Liver (tissue), 9 donors: ENCODE measurements around the gene MUC15. TPM values are rescaled to one million over a fixed set of nuclear protein-coding genes. Genes with fewer than 3 reads are reported as not detected.

Source experiments
- DNase-seq: peaks from one replicate; pipeline ENCODE4 v3.0.0-alpha.2; 2017; ENCODE audit warnings: low spot score
- H3K27ac ChIP-seq, 2 donors: one replicate each; pipeline ENCODE4 v1.7.0; 2013; ENCODE audit warnings: inconsistent platforms in 2 of 2, low read length in 2 of 2, control low read depth in 1 of 2, low read depth in 1 of 2, mild to moderate bottlenecking in 1 of 2
- H3K27me3 ChIP-seq, 4 donors: one replicate each; pipeline versions ENCODE4 v1.6.1 to v1.7.0; 2013; ENCODE audit warnings: low read length in 3 of 4, inconsistent platforms in 1 of 4, mild to moderate bottlenecking in 1 of 4, moderate library complexity in 1 of 4; ENCODE audit not compliant: control insufficient read depth in 4 of 4, insufficient read depth in 4 of 4
- H3K36me3 ChIP-seq, 4 donors: one replicate each; pipeline versions ENCODE4 v1.6.1 to v1.7.0; 2013; ENCODE audit warnings: low read length in 3 of 4, mild to moderate bottlenecking in 3 of 4, low read depth in 1 of 4, moderate library complexity in 1 of 4; ENCODE audit not compliant: control insufficient read depth in 4 of 4, insufficient read depth in 3 of 4
- H3K4me1 ChIP-seq, 4 donors: one replicate each; pipeline versions ENCODE4 v1.6.1 to v1.7.0; 2013; ENCODE audit warnings: low read length in 3 of 4, mild to moderate bottlenecking in 3 of 4, moderate library complexity in 1 of 4; ENCODE audit not compliant: control insufficient read depth in 4 of 4, insufficient read depth in 4 of 4
- H3K4me3 ChIP-seq, 3 donors: one replicate each; pipeline versions ENCODE4 v1.6.1 to v1.7.0; 2013; ENCODE audit warnings: low read length in 3 of 3, control low read depth in 1 of 3, low read depth in 1 of 3, mild to moderate bottlenecking in 1 of 3
- H3K9ac ChIP-seq, 2 donors: one replicate each; pipeline ENCODE4 v1.7.0; 2013; ENCODE audit warnings: low read length in 2 of 2, mild to moderate bottlenecking in 2 of 2, moderate library complexity in 2 of 2, control low read depth in 1 of 2, low read depth in 1 of 2
- H3K9me3 ChIP-seq, 4 donors: one replicate each; pipeline versions ENCODE4 v1.6.1 to v1.7.0; 2013; ENCODE audit warnings: low read length in 3 of 4; ENCODE audit not compliant: control insufficient read depth in 4 of 4
- EGR1 ChIP-seq, 2 donors: IDR thresholded peaks; 2 replicates each; pipeline ENCODE4 v1.6.1; 2016 to 2018; ENCODE audit warnings: antibody characterized with exemption in 2 of 2, low read depth in 2 of 2
- FOXA1 ChIP-seq: IDR thresholded peaks from 2 replicates; pipeline ENCODE4 v1.6.1; 2016; ENCODE audit warnings: antibody characterized with exemption
- FOXA2 ChIP-seq: IDR thresholded peaks from 2 replicates; pipeline ENCODE4 v1.6.1; 2016; ENCODE audit warnings: antibody characterized with exemption
- GABPA ChIP-seq, 2 donors: IDR thresholded peaks in 1 of 2; conservative IDR thresholded peaks in 1 of 2; 2 replicates each; pipeline ENCODE4 v1.6.1; 2016; ENCODE audit warnings: antibody characterized with exemption in 2 of 2, mild to moderate bottlenecking in 1 of 2, moderate library complexity in 1 of 2
- HNF4G ChIP-seq: IDR thresholded peaks from 2 replicates; pipeline ENCODE4 v1.6.1; 2016; ENCODE audit warnings: antibody characterized with exemption
- JUND ChIP-seq, 2 donors: IDR thresholded peaks; 2 replicates each; pipeline ENCODE4 v1.6.1; 2016; ENCODE audit warnings: antibody characterized with exemption in 2 of 2
- NR2F2 ChIP-seq: IDR thresholded peaks from 2 replicates; pipeline ENCODE4 v1.6.1; 2016; ENCODE audit warnings: antibody characterized with exemption
- RAD21 ChIP-seq, 2 donors: IDR thresholded peaks; 2 replicates each; pipeline ENCODE4 v1.6.1; 2016; ENCODE audit warnings: antibody characterized with exemption in 2 of 2, mild to moderate bottlenecking in 2 of 2
- SP1 ChIP-seq: IDR thresholded peaks from 2 replicates; pipeline ENCODE4 v1.6.1; 2018; ENCODE audit warnings: antibody characterized with exemption, mild to moderate bottlenecking
- TAF1 ChIP-seq: conservative IDR thresholded peaks from 2 replicates; pipeline ENCODE4 v1.6.1; 2016; ENCODE audit warnings: antibody characterized with exemption, mild to moderate bottlenecking
- YY1 ChIP-seq: IDR thresholded peaks from 2 replicates; pipeline ENCODE4 v1.6.1; 2016; ENCODE audit warnings: antibody characterized with exemption, mild to moderate bottlenecking
- WGBS: extraction: QIAGEN DNeasy Blood & Tissue Kit; methylation state at CpG from one replicate; pipeline ENCODE4 v1.1.7; 2013; 5-methylcytosine and 5-hydroxymethylcytosine counted together
- polyA plus RNA-seq, 2 donors: library from polyadenylated mRNA; stranded (reverse) in 1 of 2; unstranded in 1 of 2; fragments of 200-250 nt in 1 of 2; fragments of >200 nt in 1 of 2; fragmentation: Nextera tagmentation in 1 of 2; extraction: Ambion mirVana in 1 of 2; gene quantifications; one replicate each; pipeline versions ENCODE4 v1.2.1 to v1.2.3, GENCODE V29; 2013 to 2015
- total RNA-seq, 2 donors: library from RNA; depleted of rRNA; stranded (reverse); fragments of >200 nt; gene quantifications; one replicate each; pipeline ENCODE4 v1.2.3, GENCODE V29; 2014
- TF ChIP-seq, protein P1 (sequence below): IDR thresholded peaks from 2 replicates; pipeline ENCODE4 v1.6.1; 2016; ENCODE audit warnings: antibody characterized with exemption
- TF ChIP-seq, protein P2 (sequence below): IDR thresholded peaks from 2 replicates; pipeline ENCODE4 v1.6.1; 2016; ENCODE audit warnings: antibody characterized with exemption, mild to moderate bottlenecking
- TF ChIP-seq, protein P3 (sequence below): IDR thresholded peaks from 2 replicates; pipeline ENCODE4 v1.6.1; 2016; ENCODE audit warnings: antibody characterized with exemption
- TF ChIP-seq, protein P4 (sequence below): fragments of 150-350 bp; IDR thresholded peaks from 2 replicates; pipeline ENCODE4 v1.5.1; 2017; ENCODE audit warnings: improper control_type of control experiment, low read depth, low read length; ENCODE audit not compliant: missing input control
- donor health status: healthy.
- donor health status: healthy.
- donor health status: healthy.
- donor health status: healthy.
- donor health status: healthy.

Gene MUC15
- total and polyA plus RNA-seq, 4 donors, result not detected

DNA sequence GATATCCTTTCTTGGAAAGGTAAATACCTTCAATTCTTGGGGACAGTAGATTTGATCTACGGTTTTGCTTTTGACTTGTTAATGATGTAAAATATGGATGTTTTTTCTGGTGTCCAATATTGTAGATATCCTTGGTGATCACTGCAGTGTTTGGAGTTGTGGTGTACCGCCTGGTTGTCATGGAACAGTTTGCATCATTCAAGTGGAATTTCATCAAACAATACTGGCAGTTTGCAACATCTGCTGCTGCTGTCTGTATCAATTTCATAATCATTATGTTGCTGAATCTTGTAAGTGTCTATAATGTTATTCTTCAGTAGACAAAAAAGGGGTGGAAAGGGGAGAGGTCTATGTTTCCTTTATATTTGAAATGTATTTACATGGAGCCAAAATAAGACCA, 27.4 kb upstream of the MUC15 start:
- WGBS, result 86% methylated on average over 2 of the region's 2 CpGs

DNA sequence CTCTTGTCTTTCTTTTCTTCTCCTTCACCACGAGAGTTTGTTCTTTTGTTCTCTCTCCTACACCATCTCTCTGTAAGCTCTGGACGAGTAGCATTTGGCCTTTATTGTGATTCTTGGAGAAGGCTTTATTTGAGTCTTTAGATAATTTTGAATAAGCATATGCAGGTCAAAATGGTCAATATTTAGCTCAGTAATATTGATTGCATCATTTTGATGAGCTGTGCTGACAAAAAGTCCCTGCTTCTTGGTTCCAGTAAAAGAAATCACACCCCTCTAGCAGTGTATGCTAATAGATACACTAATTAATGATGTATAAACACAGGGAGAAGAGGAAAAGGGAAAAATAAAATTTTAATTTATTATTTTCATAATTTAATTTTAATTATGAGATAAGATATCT, 25.8 kb upstream of the MUC15 start:
- Histone ChIP-seq H3K27me3 (peaks cover 0 to 4% (median 0%) of the 10 kb centered on the region in 4 donors), H3K9ac (no peak overlapping the region), H3K4me1 (no peaks in the 10 kb centered on the region), H3K9me3 (no peaks in the 10 kb centered on the region), H3K4me3 (no peak overlapping the region), H3K27ac (no peak overlapping the region), H3K36me3 (no peaks in the 10 kb centered on the region)
- DNase-seq, result no peak
- 71% methylated on average over 2 of the region's 2 CpGs for WGBS
- TF ChIP-seq RAD21 (IDR thresholded peaks at IDR 0.05) (no peak), YY1 (no peak), JUND (IDR thresholded peaks at IDR 0.05) (no peak), FOXA1 (no peak), NR2F2 (no peak), EGR1 (IDR thresholded peaks at IDR 0.05; ENCODE audit: low read depth in 2 of 2) (no peak), TAF1 (no peak), SP1 (no peak), HNF4G (no peak), GABPA (IDR thresholded peaks at IDR 0.05 in 1 of 2, conservative IDR thresholded peaks at IDR 0.05 in 1 of 2) (no peak), FOXA2 (no peak)
- TF ChIP-seq, protein P1, sequence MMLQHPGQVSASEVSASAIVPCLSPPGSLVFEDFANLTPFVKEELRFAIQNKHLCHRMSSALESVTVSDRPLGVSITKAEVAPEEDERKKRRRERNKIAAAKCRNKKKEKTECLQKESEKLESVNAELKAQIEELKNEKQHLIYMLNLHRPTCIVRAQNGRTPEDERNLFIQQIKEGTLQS, result no peak
- TF ChIP-seq, protein P2, sequence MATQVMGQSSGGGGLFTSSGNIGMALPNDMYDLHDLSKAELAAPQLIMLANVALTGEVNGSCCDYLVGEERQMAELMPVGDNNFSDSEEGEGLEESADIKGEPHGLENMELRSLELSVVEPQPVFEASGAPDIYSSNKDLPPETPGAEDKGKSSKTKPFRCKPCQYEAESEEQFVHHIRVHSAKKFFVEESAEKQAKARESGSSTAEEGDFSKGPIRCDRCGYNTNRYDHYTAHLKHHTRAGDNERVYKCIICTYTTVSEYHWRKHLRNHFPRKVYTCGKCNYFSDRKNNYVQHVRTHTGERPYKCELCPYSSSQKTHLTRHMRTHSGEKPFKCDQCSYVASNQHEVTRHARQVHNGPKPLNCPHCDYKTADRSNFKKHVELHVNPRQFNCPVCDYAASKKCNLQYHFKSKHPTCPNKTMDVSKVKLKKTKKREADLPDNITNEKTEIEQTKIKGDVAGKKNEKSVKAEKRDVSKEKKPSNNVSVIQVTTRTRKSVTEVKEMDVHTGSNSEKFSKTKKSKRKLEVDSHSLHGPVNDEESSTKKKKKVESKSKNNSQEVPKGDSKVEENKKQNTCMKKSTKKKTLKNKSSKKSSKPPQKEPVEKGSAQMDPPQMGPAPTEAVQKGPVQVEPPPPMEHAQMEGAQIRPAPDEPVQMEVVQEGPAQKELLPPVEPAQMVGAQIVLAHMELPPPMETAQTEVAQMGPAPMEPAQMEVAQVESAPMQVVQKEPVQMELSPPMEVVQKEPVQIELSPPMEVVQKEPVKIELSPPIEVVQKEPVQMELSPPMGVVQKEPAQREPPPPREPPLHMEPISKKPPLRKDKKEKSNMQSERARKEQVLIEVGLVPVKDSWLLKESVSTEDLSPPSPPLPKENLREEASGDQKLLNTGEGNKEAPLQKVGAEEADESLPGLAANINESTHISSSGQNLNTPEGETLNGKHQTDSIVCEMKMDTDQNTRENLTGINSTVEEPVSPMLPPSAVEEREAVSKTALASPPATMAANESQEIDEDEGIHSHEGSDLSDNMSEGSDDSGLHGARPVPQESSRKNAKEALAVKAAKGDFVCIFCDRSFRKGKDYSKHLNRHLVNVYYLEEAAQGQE, result no peak
- TF ChIP-seq, protein P3, sequence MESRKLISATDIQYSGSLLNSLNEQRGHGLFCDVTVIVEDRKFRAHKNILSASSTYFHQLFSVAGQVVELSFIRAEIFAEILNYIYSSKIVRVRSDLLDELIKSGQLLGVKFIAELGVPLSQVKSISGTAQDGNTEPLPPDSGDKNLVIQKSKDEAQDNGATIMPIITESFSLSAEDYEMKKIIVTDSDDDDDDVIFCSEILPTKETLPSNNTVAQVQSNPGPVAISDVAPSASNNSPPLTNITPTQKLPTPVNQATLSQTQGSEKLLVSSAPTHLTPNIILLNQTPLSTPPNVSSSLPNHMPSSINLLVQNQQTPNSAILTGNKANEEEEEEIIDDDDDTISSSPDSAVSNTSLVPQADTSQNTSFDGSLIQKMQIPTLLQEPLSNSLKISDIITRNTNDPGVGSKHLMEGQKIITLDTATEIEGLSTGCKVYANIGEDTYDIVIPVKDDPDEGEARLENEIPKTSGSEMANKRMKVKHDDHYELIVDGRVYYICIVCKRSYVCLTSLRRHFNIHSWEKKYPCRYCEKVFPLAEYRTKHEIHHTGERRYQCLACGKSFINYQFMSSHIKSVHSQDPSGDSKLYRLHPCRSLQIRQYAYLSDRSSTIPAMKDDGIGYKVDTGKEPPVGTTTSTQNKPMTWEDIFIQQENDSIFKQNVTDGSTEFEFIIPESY, result no peak

More for the DNA sequence above, 27.4 kb upstream of the MUC15 start:
- Histone ChIP-seq H3K9me3 (peaks cover 0 to 1% (median 0%) of the 10 kb centered on the region in 4 donors), H3K36me3 (no peaks in the 10 kb centered on the region), H3K27me3 (peaks cover 0 to 4% (median 0%) of the 10 kb centered on the region in 4 donors), H3K27ac (no peak overlapping the region), H3K4me3 (no peak overlapping the region), H3K9ac (no peak overlapping the region), H3K4me1 (no peaks in the 10 kb centered on the region)
- no peak for DNase-seq
- TF ChIP-seq, protein P1, result no peak
- TF ChIP-seq FOXA1 (no peak), SP1 (no peak), FOXA2 (no peak), TAF1 (no peak), JUND (IDR thresholded peaks at IDR 0.05) (no peak)
- TF ChIP-seq, protein P4, sequence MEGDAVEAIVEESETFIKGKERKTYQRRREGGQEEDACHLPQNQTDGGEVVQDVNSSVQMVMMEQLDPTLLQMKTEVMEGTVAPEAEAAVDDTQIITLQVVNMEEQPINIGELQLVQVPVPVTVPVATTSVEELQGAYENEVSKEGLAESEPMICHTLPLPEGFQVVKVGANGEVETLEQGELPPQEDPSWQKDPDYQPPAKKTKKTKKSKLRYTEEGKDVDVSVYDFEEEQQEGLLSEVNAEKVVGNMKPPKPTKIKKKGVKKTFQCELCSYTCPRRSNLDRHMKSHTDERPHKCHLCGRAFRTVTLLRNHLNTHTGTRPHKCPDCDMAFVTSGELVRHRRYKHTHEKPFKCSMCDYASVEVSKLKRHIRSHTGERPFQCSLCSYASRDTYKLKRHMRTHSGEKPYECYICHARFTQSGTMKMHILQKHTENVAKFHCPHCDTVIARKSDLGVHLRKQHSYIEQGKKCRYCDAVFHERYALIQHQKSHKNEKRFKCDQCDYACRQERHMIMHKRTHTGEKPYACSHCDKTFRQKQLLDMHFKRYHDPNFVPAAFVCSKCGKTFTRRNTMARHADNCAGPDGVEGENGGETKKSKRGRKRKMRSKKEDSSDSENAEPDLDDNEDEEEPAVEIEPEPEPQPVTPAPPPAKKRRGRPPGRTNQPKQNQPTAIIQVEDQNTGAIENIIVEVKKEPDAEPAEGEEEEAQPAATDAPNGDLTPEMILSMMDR, result no peak
- TF ChIP-seq, protein P2, result no peak
